HG03520 (cell line): ENCODE data around the gene TMEM183A.
"Not testable (repeated sequence)": the region's sequence is repeated elsewhere in the genome, so short reads cannot be mapped to it uniquely, and the experiment has no call there.

Experiments
- ATAC-seq: cut with Tn5 transposase; IDR thresholded peaks from one replicate; pipeline ENCODE4 v1.9.1; 2021; ENCODE audit warnings: mild to moderate bottlenecking, moderate library complexity; ENCODE audit not compliant: unreplicated experiment

TMEM183A gene

GRCh38 chr1:202986120-202986519, 21.1 kb upstream of the TMEM183A start:
- not testable (repeated sequence) for ATAC-seq

GRCh38 chr1:202987255-202987654, 19.9 kb upstream of the TMEM183A start:
- ATAC-seq: no peak

- no peak for ATAC-seq
These were observed 19.1 kb upstream of the TMEM183A start for GRCh38 chr1:202987922-202988583.

- no peak for ATAC-seq
These were observed 17.3 kb upstream of the TMEM183A start for GRCh38 chr1:202989879-202990278.

- ATAC-seq: no peak
These were observed 16.1 kb upstream of the TMEM183A start for GRCh38 chr1:202991112-202991511.

- ATAC-seq: no peak
These were observed 12.4 kb upstream of the TMEM183A start for GRCh38 chr1:202994756-202995155.

- ATAC-seq: no peak
These were observed 8.1 kb upstream of the TMEM183A start for GRCh38 chr1:202998836-202999750.

- no peak for ATAC-seq
These were observed 6.8 kb upstream of the TMEM183A start for GRCh38 chr1:203000217-203000944.

- no peak for ATAC-seq
These were observed 5.2 kb upstream of the TMEM183A start for GRCh38 chr1:203001986-203002385.

- no peak for ATAC-seq
These were observed 4.2 kb upstream of the TMEM183A start for GRCh38 chr1:203002951-203003350.

GRCh38 chr1:203005395-203006142, 1.6 kb upstream of the TMEM183A start:
- ATAC-seq: not testable (repeated sequence)

GRCh38 chr1:203009185-203009584, 2.0 kb downstream of the TMEM183A start:
- ATAC-seq: no peak

- ATAC-seq: no peak
These were observed 4.4 kb downstream of the TMEM183A start for GRCh38 chr1:203011582-203011981.

- ATAC-seq: no peak
These were observed 9.9 kb downstream of the TMEM183A start for GRCh38 chr1:203017061-203017460.

GRCh38 chr1:203017692-203018091, 10.5 kb downstream of the TMEM183A start:
- ATAC-seq: no peak

GRCh38 chr1:203022855-203023254, 15.7 kb downstream of the TMEM183A start:
- not testable (repeated sequence) for ATAC-seq

- ATAC-seq: no peak
These were observed 18.5 kb downstream of the TMEM183A start for GRCh38 chr1:203025686-203026030.

GRCh38 chr1:203026031-203026665, 19.0 kb downstream of the TMEM183A start, which contains the start of gene PPFIA4:
Gene PPFIA4 (plus strand): TSS chr1:203026491. CDS start chr1:203039009, 12,518 bp downstream.
- peak; percentile 71 for ATAC-seq

- peak; percentile 10 for ATAC-seq
These were observed 19.8 kb downstream of the TMEM183A start for GRCh38 chr1:203026666-203027663.
